ENCODE data around the gene DCLK2.

DCLK2 gene

DNA sequence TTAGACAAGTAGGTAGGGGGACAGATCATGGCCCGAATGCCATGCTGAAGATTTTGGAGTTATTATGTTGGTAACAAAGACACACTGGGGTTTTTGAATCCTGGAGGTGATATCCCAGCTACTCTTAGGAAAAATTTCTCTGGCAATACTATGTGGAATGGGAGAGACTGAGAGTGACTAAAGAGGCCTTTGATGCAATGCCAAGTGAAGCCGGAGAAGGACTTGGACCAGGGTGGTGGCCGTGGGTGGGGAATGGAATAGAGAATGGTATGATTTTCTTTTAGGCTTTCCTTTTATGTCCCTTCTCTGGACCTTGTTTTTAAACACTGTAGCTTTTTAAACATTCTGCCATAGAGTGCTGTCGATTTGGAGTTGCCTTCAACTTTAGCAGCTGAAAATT lies 141.6 kb downstream of the DCLK2 start (continued):
- TF ChIP-seq BCL6B (tag by site-specific recombination; IDR thresholded peaks at IDR 0.05) (no peak), ZNF433 (tag by site-specific recombination; IDR thresholded peaks at IDR 0.05; ENCODE audit: low read depth) (no peak), HOXC10 (CRISPR knock-in tag; IDR thresholded peaks at IDR 0.05) (no peak), ZNF704 (tag by site-specific recombination; IDR thresholded peaks at IDR 0.05) (no peak), PRDM4 (tag by site-specific recombination; IDR thresholded peaks at IDR 0.05) (no peak)

- CTCF ChIA-PET = interaction anchor here (0.6 kb wide), 1 partner anchor 18 kb away, joined by 3 read pairs; no protein-coding TSS in a partner anchor
These were observed 146.8 kb downstream of the DCLK2 start for GRCh38 chr4:150224896-150225591.

DNA sequence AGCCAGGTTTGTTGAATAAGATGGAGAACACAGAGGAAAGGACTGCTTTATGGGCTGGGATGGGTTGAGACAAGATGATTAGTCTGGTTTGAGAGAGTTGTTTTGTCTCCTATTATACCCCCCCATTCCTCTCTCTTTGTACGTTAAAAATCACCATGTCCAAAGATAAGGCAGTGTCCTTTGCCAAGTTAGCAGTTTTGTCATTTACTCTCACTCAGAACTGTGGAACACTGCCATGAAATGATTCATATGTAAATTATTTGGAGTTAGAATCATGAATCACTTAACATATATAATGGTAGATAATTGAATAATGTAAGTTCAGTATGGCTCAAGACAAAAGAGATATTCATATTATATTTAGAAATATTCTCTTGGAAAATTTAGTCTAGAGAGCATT lies 151.3 kb downstream of the DCLK2 start:
- H3K4me1 ChIP-seq (ENCODE audit: control insufficient read depth, insufficient read depth, low read length) = no peaks in the 10 kb centered on the region
- CTCF ChIA-PET = no interaction called here
- POLR2A ChIA-PET = no interaction called here
- no peak overlapping the region for H3K4me3 ChIP-seq (ENCODE audit: low read depth, low read length)
- no peak overlapping the region for H3K27ac ChIP-seq (ENCODE audit: extremely low read depth, low read depth, low read length)
- H3K9me3 ChIP-seq (ENCODE audit: control insufficient read depth, insufficient read depth, low read depth, low read length) = no peaks in the 10 kb centered on the region
- peaks cover 0 to 35% of the 10 kb centered on the region in 2 experiments; a peak in 1 of 3 replicates for H3K36me3 ChIP-seq (ENCODE audit: control insufficient read depth in 2 of 2, insufficient read depth in 1 of 2, low read length in 2 of 2)
- TF ChIP-seq KLF7 (tag by site-specific recombination; IDR thresholded peaks at IDR 0.05; ENCODE audit: borderline replicate concordance) (no peak), KLF8 (tag by site-specific recombination; IDR thresholded peaks at IDR 0.05) (no peak), ZNF792 (tag by site-specific recombination; IDR thresholded peaks at IDR 0.05) (no peak), ZNF518A (tag by site-specific recombination; conservative IDR thresholded peaks at IDR 0.05; ENCODE audit: low read depth) (no peak), ZNF76 (tag by site-specific recombination; IDR thresholded peaks at IDR 0.05; ENCODE audit: borderline replicate concordance, low read depth) (no peak)

More at GRCh38 chr4:150224896-150225591, 146.8 kb downstream of the DCLK2 start:
- TF ChIP-seq ZNF585B (tag by site-specific recombination; IDR thresholded peaks at IDR 0.05) = no peak
- TF ChIP-seq ZNF214 (tag by site-specific recombination; IDR thresholded peaks at IDR 0.05; ENCODE audit: borderline replicate concordance) = no peak
- TF ChIP-seq, protein P1, sequence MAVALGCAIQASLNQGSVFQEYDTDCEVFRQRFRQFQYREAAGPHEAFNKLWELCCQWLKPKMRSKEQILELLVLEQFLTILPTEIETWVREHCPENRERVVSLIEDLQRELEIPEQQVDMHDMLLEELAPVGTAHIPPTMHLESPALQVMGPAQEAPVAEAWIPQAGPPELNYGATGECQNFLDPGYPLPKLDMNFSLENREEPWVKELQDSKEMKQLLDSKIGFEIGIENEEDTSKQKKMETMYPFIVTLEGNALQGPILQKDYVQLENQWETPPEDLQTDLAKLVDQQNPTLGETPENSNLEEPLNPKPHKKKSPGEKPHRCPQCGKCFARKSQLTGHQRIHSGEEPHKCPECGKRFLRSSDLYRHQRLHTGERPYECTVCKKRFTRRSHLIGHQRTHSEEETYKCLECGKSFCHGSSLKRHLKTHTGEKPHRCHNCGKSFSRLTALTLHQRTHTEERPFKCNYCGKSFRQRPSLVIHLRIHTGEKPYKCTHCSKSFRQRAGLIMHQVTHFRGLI (tag by site-specific recombination; IDR thresholded peaks at IDR 0.05) = no peak
- peak; percentile 38; the same call in 1 of the 2 replicates for TF ChIP-seq ZIC2 (tag by site-specific recombination; IDR thresholded peaks at IDR 0.05)
- TF ChIP-seq, protein P2, sequence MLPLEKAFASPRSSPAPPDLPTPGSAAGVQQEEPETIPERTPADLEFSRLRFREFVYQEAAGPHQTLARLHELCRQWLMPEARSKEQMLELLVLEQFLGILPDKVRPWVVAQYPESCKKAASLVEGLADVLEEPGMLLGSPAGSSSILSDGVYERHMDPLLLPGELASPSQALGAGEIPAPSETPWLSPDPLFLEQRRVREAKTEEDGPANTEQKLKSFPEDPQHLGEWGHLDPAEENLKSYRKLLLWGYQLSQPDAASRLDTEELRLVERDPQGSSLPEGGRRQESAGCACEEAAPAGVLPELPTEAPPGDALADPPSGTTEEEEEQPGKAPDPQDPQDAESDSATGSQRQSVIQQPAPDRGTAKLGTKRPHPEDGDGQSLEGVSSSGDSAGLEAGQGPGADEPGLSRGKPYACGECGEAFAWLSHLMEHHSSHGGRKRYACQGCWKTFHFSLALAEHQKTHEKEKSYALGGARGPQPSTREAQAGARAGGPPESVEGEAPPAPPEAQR (tag by site-specific recombination; IDR thresholded peaks at IDR 0.05) = no peak
- no peak for TF ChIP-seq ZXDB (tag by site-specific recombination; IDR thresholded peaks at IDR 0.05)
- POLR2A ChIA-PET = no interaction called here
- Histone ChIP-seq H3K4me1 (ENCODE audit: control insufficient read depth, insufficient read depth, low read length) (no peaks in the 10 kb centered on the region), H3K4me3 (ENCODE audit: low read depth, low read length) (no peak overlapping the region), H3K27ac (ENCODE audit: extremely low read depth, low read depth, low read length) (no peak overlapping the region), H3K36me3 (ENCODE audit: control insufficient read depth in 2 of 2, insufficient read depth in 1 of 2, low read length in 2 of 2) (peaks cover 0 to 11% of the 10 kb centered on the region in 2 experiments; a peak in 2 of 3 replicates), H3K9me3 (ENCODE audit: control insufficient read depth, insufficient read depth, low read depth, low read length) (no peaks in the 10 kb centered on the region)
